ENCODE data around the gene ACOT2.
"Not testable (repeated sequence)": the region's sequence is repeated elsewhere in the genome, so short reads cannot be mapped to it uniquely, and the experiment has no call there.

Gene ACOT2

GRCh38 chr14:73576391-73576790, 7.4 kb downstream of the ACOT2 start:
- no peak overlapping the region for H3K4me3 ChIP-seq (ENCODE audit: low read length)
- peak; percentile 88 for DNase-seq (ENCODE audit: low read depth)
- TF ChIP-seq CTCF (IDR thresholded peaks at IDR 0.05; ENCODE audit: insufficient read depth, low read depth, low read length, missing control alignments): no peak

- not testable (repeated sequence) for H3K4me3 ChIP-seq (ENCODE audit: low read length); DNase-seq (ENCODE audit: low read depth)
These were observed 8.2 kb downstream of the ACOT2 start for GRCh38 chr14:73577214-73577613.

- DNase-seq (ENCODE audit: low read depth); H3K4me3 ChIP-seq (ENCODE audit: low read length): not testable (repeated sequence)
These were observed 13.3 kb downstream of the ACOT2 start for GRCh38 chr14:73582102-73582979.

GRCh38 chr14:73588695-73589094, 19.7 kb downstream of the ACOT2 start:
- no peak for TF ChIP-seq CTCF (IDR thresholded peaks at IDR 0.05; ENCODE audit: insufficient read depth, low read depth, low read length, missing control alignments)
- H3K4me3 ChIP-seq (ENCODE audit: low read length): no peak overlapping the region
- no peak for DNase-seq (ENCODE audit: low read depth)

- TF ChIP-seq CTCF (IDR thresholded peaks at IDR 0.05; ENCODE audit: insufficient read depth, low read depth, low read length, missing control alignments): no peak
- no peak overlapping the region for H3K4me3 ChIP-seq (ENCODE audit: low read length)
- no peak for DNase-seq (ENCODE audit: low read depth)
These were observed 20.1 kb downstream of the ACOT2 start for GRCh38 chr14:73589116-73589515.

GRCh38 chr14:73590673-73591004, 21.6 kb downstream of the ACOT2 start:
- not testable (repeated sequence) for H3K4me3 ChIP-seq (ENCODE audit: low read length); DNase-seq (ENCODE audit: low read depth)

GRCh38 chr14:73591690-73592449, 22.9 kb downstream of the ACOT2 start, which contains the start of gene ACOT4:
Gene ACOT4, plus strand, starts transcription at chr14:73591873. Its CDS starts 87 bp downstream, at chr14:73591960.
- H3K4me3 ChIP-seq (ENCODE audit: low read length): peak within 1 kb of the TSS; percentile 50
- TF ChIP-seq CTCF (IDR thresholded peaks at IDR 0.05; ENCODE audit: insufficient read depth, low read depth, low read length, missing control alignments): no peak
- peak; percentile 51 for DNase-seq (ENCODE audit: low read depth)

GRCh38 chr14:73594491-73594890, 25.5 kb downstream of the ACOT2 start:
- H3K4me3 ChIP-seq (ENCODE audit: low read length): no peak overlapping the region
- TF ChIP-seq CTCF (IDR thresholded peaks at IDR 0.05; ENCODE audit: insufficient read depth, low read depth, low read length, missing control alignments): no peak
- DNase-seq (ENCODE audit: low read depth): no peak
